ENCODE results near the gene LRRC1. TPM values are rescaled to one million over a fixed set of nuclear protein-coding genes. Genes with fewer than 3 reads are reported as not detected.

LRRC1 gene
- total and polyA plus RNA-seq, 2 of the 8 experiments (the other 6 are each of a cell fraction or from before 2014, with no cell fraction given), result 6.7 to 15.9 TPM

DNA sequence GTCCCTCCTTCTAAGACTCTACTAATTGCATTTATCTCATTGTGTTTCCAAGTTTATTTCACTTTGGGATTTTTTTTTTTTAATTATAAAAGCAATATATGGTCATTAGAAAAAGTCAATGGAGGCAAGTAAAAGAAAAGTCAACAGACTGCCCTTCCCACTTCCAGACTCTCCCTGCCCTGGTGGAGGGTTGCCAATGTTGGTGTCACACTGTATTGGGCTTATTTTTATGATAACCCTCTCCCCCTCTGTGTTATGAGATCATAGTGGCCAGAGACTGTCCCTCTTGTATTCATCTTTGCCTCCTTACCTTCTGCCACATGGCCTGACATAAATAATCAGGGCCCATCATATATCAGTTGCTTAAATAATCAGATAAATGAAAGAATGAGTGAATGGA, 63.4 kb downstream of the LRRC1 start:
- H3K4me3 ChIP-seq (ENCODE audit: extremely low read depth in 1 of 4, insufficient read depth in 2 of 4, low read depth in 3 of 4, low read length in 4 of 4), result no peak overlapping the region
- no peak overlapping the region for H3K23ac ChIP-seq (ENCODE audit: insufficient read length)
- H3K4me1 ChIP-seq (replicated peaks in 1 of 4; ENCODE audit: control insufficient read depth in 3 of 4, insufficient read depth in 4 of 4, low read length in 3 of 4), result peaks cover 0 to 9% (median 2%) of the 10 kb centered on the region in 4 experiments; a peak in 2 of 7 replicates
- H3K27me3 ChIP-seq (replicated peaks in 1 of 4; ENCODE audit: control insufficient read depth in 3 of 4, extremely low read depth in 1 of 4, insufficient read depth in 3 of 4, low read length in 3 of 4), result no peaks in the 10 kb centered on the region
- no peak overlapping the region for H2AK5ac ChIP-seq (ENCODE audit: low read depth, low read length)
- no peaks in the 10 kb centered on the region for H3K9me3 ChIP-seq (ENCODE audit: insufficient read depth in 2 of 2, low read depth in 1 of 2, low read length in 1 of 2)
- TF ChIP-seq KDM5A (IDR thresholded peaks at IDR 0.05; ENCODE audit: low read length) (no peak), TAF1 (IDR thresholded peaks at IDR 0.05; ENCODE audit: low read depth, low read length) (no peak), SAP30 (IDR thresholded peaks at IDR 0.05; ENCODE audit: insufficient read depth, insufficient replicate concordance, low read length) (no peak), TBP (IDR thresholded peaks at IDR 0.05; ENCODE audit: low read depth, low read length) (no peak), CBX5 (IDR thresholded peaks at IDR 0.05; ENCODE audit: low read depth, low read length) (no peak), ASH2L (IDR thresholded peaks at IDR 0.05; ENCODE audit: low read length) (no peak)
- DNase-seq (ENCODE audit: low read depth in 1 of 2, low spot score in 2 of 2) (no peak), FAIRE-seq (no peak)
- H2BK15ac ChIP-seq (ENCODE audit: low read length), result no peak overlapping the region
- H3K36me3 ChIP-seq (ENCODE audit: control insufficient read depth in 2 of 4, insufficient read depth in 4 of 4, low read length in 3 of 4), result no peaks in the 10 kb centered on the region
- H3K56ac ChIP-seq (replicated peaks; ENCODE audit: insufficient read length, low read depth, low read length), result no peak overlapping the region
- H3K79me2 ChIP-seq (ENCODE audit: control insufficient read depth in 1 of 2, insufficient read depth in 2 of 2, low read length in 2 of 2), result no peaks in the 10 kb centered on the region; a peak in 1 of 4 replicates
- no peak overlapping the region for H2BK20ac ChIP-seq (ENCODE audit: low read length)
- no peak overlapping the region for H3K18ac ChIP-seq (ENCODE audit: extremely low read depth, low read length)
- CTCF ChIA-PET (ENCODE audit: partially characterized antibody), result no interaction called here
- no peak overlapping the region for H4K5ac ChIP-seq (ENCODE audit: insufficient read length, low read depth, low read length)
- H3K4me2 ChIP-seq (ENCODE audit: insufficient read depth in 1 of 2, low read depth in 2 of 2, low read length in 2 of 2), result no peak overlapping the region
- H2BK12ac ChIP-seq (ENCODE audit: low read depth, low read length), result no peak overlapping the region
- no peak overlapping the region for H2AFZ ChIP-seq (ENCODE audit: low read length)
- H3K79me1 ChIP-seq (ENCODE audit: low read depth, low read length), result no peaks in the 10 kb centered on the region; the same call in 1 of the 2 replicates
- no peak overlapping the region for H3K14ac ChIP-seq (ENCODE audit: insufficient read length)
- H2BK120ac ChIP-seq (replicated peaks; ENCODE audit: low read depth, low read length), result no peak overlapping the region
- no peak overlapping the region for H3K4ac ChIP-seq (replicated peaks; ENCODE audit: insufficient read length, low read depth, low read length)
- no peak overlapping the region for H3K9ac ChIP-seq (replicated peaks in 1 of 4; ENCODE audit: extremely low read depth in 1 of 4, low read depth in 3 of 4, low read length in 3 of 4)
- H4K91ac ChIP-seq (replicated peaks; ENCODE audit: insufficient read length, low read length), result no peak overlapping the region
- H4K8ac ChIP-seq (ENCODE audit: extremely low read depth, insufficient read depth, low read length), result no peak overlapping the region
- no peak overlapping the region for H3K27ac ChIP-seq (ENCODE audit: low read depth, low read length)
- H3K23me2 ChIP-seq (ENCODE audit: low read depth, low read length), result no peaks in the 10 kb centered on the region
- POLR2A ChIA-PET (ENCODE audit: partially characterized antibody), result no interaction called here
- H4K20me1 ChIP-seq (replicated peaks in 1 of 2; ENCODE audit: control insufficient read depth in 1 of 2, insufficient read depth in 2 of 2, low read length in 2 of 2), result no peaks in the 10 kb centered on the region
- H2BK5ac ChIP-seq (ENCODE audit: low read depth, low read length), result no peak overlapping the region
